GM12878 (cell line): ENCODE measurements around the gene DCAF15. TPM values are rescaled to one million over a fixed set of nuclear protein-coding genes. Genes with fewer than 3 reads are reported as not detected.

Experiments used
- ATAC-seq: fragments of 200-7000 bp; cut with Tn5 transposase; 3 replicates; pipeline ENCODE4 v1.9.1; 2020; ENCODE audit warnings: mild to moderate bottlenecking, moderate library complexity
- BruUV-seq: library from RNA; stranded (reverse); fragments of 400-500 nt; replicated peaks from 2 replicates; lab custom pipeline; 2021; lab: Mats Ljungman, UMichigan
- CTCF ChIA-PET: fragments of 300-600 bp; sonication (Branson Sonifier 250); formaldehyde crosslinking; extraction: SDS; loops from one replicate; lab custom pipeline; 2021; ENCODE audit warnings: inconsistent platforms; lab: Yijun Ruan, JAX
- POLR2A ChIA-PET: fragments of 350-600 bp; formaldehyde crosslinking; extraction: SDS; loops from one replicate; lab custom pipeline; 2021; ENCODE audit warnings: inconsistent platforms; lab: Charles Lee
- RAD21 ChIA-PET: fragments of 300-600 bp; sonication (Branson Sonifier 250); formaldehyde crosslinking; loops from one replicate; lab custom pipeline; 2023; ENCODE audit warnings: antibody characterized with exemption; ENCODE audit not compliant: unreplicated experiment; lab: Charles Lee
- SMC1A ChIA-PET: fragments of 300-600 bp; sonication (Branson Sonifier 250); formaldehyde crosslinking; loops from one replicate; lab custom pipeline; 2023; ENCODE audit not compliant: unreplicated experiment, uncharacterized antibody; lab: Charles Lee
- DNase-seq: peaks from one replicate; pipeline ENCODE4 v3.0.0-alpha.2; 2011; ENCODE audit warnings: low read depth, low spot score
- FAIRE-seq: peaks from 3 replicates; lab custom pipeline; 2011; peaks lifted over from hg19 to GRCh38; lab: Jason Lieb, UNC
- H2AFZ ChIP-seq: 2 replicates; pipeline ENCODE4 v1.6.0; 2011; ENCODE audit warnings: low read depth, low read length, control low read depth; ENCODE audit not compliant: control insufficient read depth
- H3K27ac ChIP-seq: 2 replicates; pipeline ENCODE4 v1.5.1; 2011; ENCODE audit warnings: control low read depth; ENCODE audit not compliant: control insufficient read depth, insufficient read depth
- H3K27me3 ChIP-seq, 2 experiments: replicated peaks in 1 of 2; 2 replicates each; pipeline versions ENCODE4 v1.6.0 to v1.6.1; 2011; ENCODE audit warnings: low read length in 1 of 2; ENCODE audit not compliant: control insufficient read depth in 2 of 2, insufficient read depth in 2 of 2
- H3K36me3 ChIP-seq, 2 experiments: 2 replicates each; pipeline ENCODE4 v1.5.1; 2011; ENCODE audit warnings: low read length in 1 of 2; ENCODE audit not compliant: control insufficient read depth in 2 of 2, insufficient read depth in 2 of 2
- H3K4me1 ChIP-seq: 2 replicates; pipeline ENCODE4 v1.6.1; 2011; ENCODE audit warnings: mild to moderate bottlenecking, low read length, moderate library complexity, mixed read lengths; ENCODE audit not compliant: control insufficient read depth, insufficient read depth
- H3K4me2 ChIP-seq: 2 replicates; pipeline ENCODE4 v1.6.0; 2011; ENCODE audit warnings: control low read depth; ENCODE audit not compliant: control insufficient read depth, insufficient read depth
- H3K4me3 ChIP-seq: fragments of 200-600 bp; sonication (generic); 2 replicates; pipeline ENCODE4 v1.5.1; 2016
- H3K79me2 ChIP-seq: 2 replicates; pipeline ENCODE4 v1.6.0; 2011; ENCODE audit warnings: low read length; ENCODE audit not compliant: control insufficient read depth, insufficient read depth
- H3K9ac ChIP-seq: 2 replicates; pipeline ENCODE4 v1.8.0; 2011; ENCODE audit warnings: low read length, control low read depth, mixed read lengths; ENCODE audit not compliant: control insufficient read depth, insufficient read depth
- H3K9me3 ChIP-seq: replicated peaks from 3 replicates; pipeline ENCODE4 v1.5.1; 2011; ENCODE audit warnings: mild to moderate bottlenecking, low read length; ENCODE audit not compliant: control insufficient read depth, insufficient read depth
- H4K20me1 ChIP-seq: 2 replicates; pipeline ENCODE4 v1.6.0; 2011; ENCODE audit not compliant: control insufficient read depth, insufficient read depth
- BMI1 ChIP-seq: fragments of 450-650 bp; IDR thresholded peaks from 2 replicates; pipeline ENCODE4 v1.6.1; 2016; ENCODE audit warnings: mild to moderate bottlenecking, moderate library complexity, borderline replicate concordance
- EP300 ChIP-seq, 2 experiments: fragments of 150-350 bp in 1 of 2; IDR thresholded peaks; 2 replicates each; pipeline ENCODE4 v1.6.1; 2011 to 2012; ENCODE audit warnings: low read depth in 2 of 2, low read length in 2 of 2, borderline replicate concordance in 1 of 2, improper control_type of control experiment in 1 of 2, inconsistent platforms in 1 of 2; ENCODE audit not compliant: control insufficient read depth in 1 of 2
- GATAD2B ChIP-seq: fragments of 450-650 bp; conservative IDR thresholded peaks from 2 replicates; pipeline ENCODE4 v1.6.1; 2017; ENCODE audit warnings: low read depth, mild to moderate bottlenecking, moderate library complexity
- NRF1 ChIP-seq: conservative IDR thresholded peaks from 2 replicates; pipeline ENCODE4 v1.6.1; 2011; ENCODE audit warnings: mild to moderate bottlenecking, low read depth, low read length, improper control_type of control experiment
- RBBP5 ChIP-seq: fragments of 200-600 bp; sonication (generic); conservative IDR thresholded peaks from 2 replicates; pipeline ENCODE4 v1.6.1; 2016
- SIX5 ChIP-seq: IDR thresholded peaks from 2 replicates; pipeline ENCODE4 v1.6.1; 2011; ENCODE audit warnings: mild to moderate bottlenecking, low read depth, low read length, moderate library complexity; ENCODE audit not compliant: severe bottlenecking
- SRF ChIP-seq, 2 experiments: IDR thresholded peaks; 2 replicates each; pipeline ENCODE4 v1.6.1; 2011; ENCODE audit warnings: low read depth in 2 of 2, low read length in 2 of 2, mild to moderate bottlenecking in 1 of 2, moderate library complexity in 1 of 2
- WGBS: methylation state at CpG from one replicate; pipeline ENCODE4 v1.1.6; 2016; ENCODE audit warnings: low lambda C conversion rate; ENCODE audit not compliant: insufficient replicate concordance, insufficient coverage; ENCODE audit errors: missing lambda C conversion rate; 5-methylcytosine and 5-hydroxymethylcytosine counted together
- in situ Hi-C: fragments of 300-500 bp; cut with MboI; formaldehyde crosslinking; loops from 9 replicates; pipeline ENCODE4 v1.14.3; 2018; ENCODE audit warnings: mixed read lengths
- intact Hi-C: fragments of 100-400 bp; cut with micrococcal nuclease; formaldehyde crosslinking; loops from one replicate; pipeline ENCODE4 v1.14.2; 2022; ENCODE audit not compliant: unreplicated experiment
- polyA plus RNA-seq, 11 experiments: library from polyadenylated mRNA; depleted of rRNA in 4 of 11; unstranded in 6 of 11; stranded (reverse) in 5 of 11; fragments of >200 nt; fragmentation: Nextera tagmentation in 4 of 11; fragmentation: Illumina TruSeq in 1 of 11; extraction: Ambion mirVana in 4 of 11; extraction: Trizol in 1 of 11; gene quantifications; 1 replicate in 1 of 11; 2 replicates in 10 of 11; pipeline versions ENCODE4 v1.2.1 to v1.2.3, GENCODE V29; 2011 to 2016; ENCODE audit warnings: inconsistent platforms in 2 of 11, missing spikeins in 2 of 11, low read depth in 1 of 11
- total RNA-seq, 4 experiments: library from RNA; depleted of rRNA in 3 of 4; stranded (reverse); fragments of >200 nt in 3 of 4; fragmentation: Illumina TruSeq in 1 of 4; extraction: Trizol in 1 of 4; gene quantifications; 2 replicates each; pipeline versions ENCODE4 v1.2.1 to v1.2.3, GENCODE V29; 2013 to 2021
- TF ChIP-seq, protein P1 (sequence below): IDR thresholded peaks from 2 replicates; pipeline ENCODE4 v1.6.1; 2012; ENCODE audit warnings: low read length, inconsistent platforms
- TF ChIP-seq, protein P2 (sequence below): fragments of 450-650 bp; IDR thresholded peaks from 2 replicates; pipeline ENCODE4 v1.6.1; 2017; ENCODE audit warnings: low read depth, mild to moderate bottlenecking, moderate library complexity
- TF ChIP-seq, protein P3 (sequence below): IDR thresholded peaks from 2 replicates; pipeline ENCODE4 v1.6.1; 2011; ENCODE audit warnings: borderline replicate concordance, low read depth, mild to moderate bottlenecking, moderate library complexity, mixed read lengths, low read length; ENCODE audit not compliant: insufficient read depth; ENCODE audit errors: extremely low read length

Gene DCAF15
- total and polyA plus RNA-seq, 10 of the 15 experiments (the other 5 are each of a cell fraction or from before 2014, with no cell fraction given) = 0.16 to 63.4 (median 26.6) TPM

DNA sequence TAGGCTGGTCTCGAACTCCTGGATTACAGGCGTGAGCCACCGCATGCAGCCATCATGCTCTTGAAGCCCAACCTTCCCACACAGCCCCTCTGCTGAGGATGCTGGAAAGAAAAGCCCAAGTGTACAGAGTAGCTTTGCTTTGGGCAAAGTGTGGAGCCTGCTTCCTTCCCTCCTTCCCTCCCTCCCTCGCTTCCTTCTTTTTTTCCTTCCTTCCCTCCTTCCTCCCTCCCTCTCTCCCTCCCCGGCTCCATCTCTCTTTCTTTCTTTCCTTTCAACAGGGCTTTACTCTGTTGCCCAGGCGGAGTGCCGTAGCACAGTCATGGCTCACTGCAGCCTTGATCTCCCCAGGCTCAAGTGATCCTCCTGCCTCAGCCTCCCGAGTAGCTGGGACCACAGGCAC, 43.6 kb upstream of the DCAF15 start (continued):
- TF ChIP-seq EP300 (IDR thresholded peaks at IDR 0.05; ENCODE audit: borderline replicate concordance in 1 of 2, control insufficient read depth in 1 of 2, low read depth in 2 of 2, low read length in 2 of 2) (no peak), SRF (IDR thresholded peaks at IDR 0.05; ENCODE audit: low read depth in 2 of 2, low read length in 2 of 2) (no peak)
- TF ChIP-seq, protein P1, sequence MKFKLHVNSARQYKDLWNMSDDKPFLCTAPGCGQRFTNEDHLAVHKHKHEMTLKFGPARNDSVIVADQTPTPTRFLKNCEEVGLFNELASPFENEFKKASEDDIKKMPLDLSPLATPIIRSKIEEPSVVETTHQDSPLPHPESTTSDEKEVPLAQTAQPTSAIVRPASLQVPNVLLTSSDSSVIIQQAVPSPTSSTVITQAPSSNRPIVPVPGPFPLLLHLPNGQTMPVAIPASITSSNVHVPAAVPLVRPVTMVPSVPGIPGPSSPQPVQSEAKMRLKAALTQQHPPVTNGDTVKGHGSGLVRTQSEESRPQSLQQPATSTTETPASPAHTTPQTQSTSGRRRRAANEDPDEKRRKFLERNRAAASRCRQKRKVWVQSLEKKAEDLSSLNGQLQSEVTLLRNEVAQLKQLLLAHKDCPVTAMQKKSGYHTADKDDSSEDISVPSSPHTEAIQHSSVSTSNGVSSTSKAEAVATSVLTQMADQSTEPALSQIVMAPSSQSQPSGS = no peak

DNA sequence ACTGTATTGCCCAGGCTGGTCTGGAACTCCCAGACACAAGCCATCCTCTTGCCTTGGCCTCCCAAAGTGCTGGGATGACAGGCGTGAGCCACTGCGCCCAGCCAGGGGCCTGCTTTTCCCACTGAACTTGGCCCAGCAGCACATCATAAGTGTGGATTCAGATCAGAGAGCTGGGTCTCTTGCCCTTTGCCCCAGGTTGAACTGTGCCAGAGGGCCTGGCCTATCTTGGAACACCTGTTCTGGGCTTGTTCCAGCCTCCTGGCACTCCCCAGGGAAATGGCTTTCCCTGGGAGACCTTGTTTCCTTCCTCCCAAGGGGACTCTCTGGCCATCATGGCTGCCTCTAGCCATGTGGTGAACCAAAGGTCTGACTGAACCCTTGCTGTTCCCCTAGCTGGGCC, 42.9 kb upstream of the DCAF15 start:
- in situ Hi-C loops = no loop called here
- Histone ChIP-seq H3K9me3 (no peaks in the 10 kb centered on the region), H3K79me2 (peaks cover 5% of the 10 kb centered on the region), H2AFZ (no peak overlapping the region), H3K4me2 (no peak overlapping the region), H3K9ac (no peak overlapping the region), H3K4me1 (no peaks in the 10 kb centered on the region; the same call in 1 of the 2 replicates), H3K27me3 (no peaks in the 10 kb centered on the region), H3K36me3 (peaks cover 0 to 7% of the 10 kb centered on the region in 2 experiments; a peak in 3 of 4 replicates), H3K4me3 (no peak overlapping the region), H4K20me1 (no peaks in the 10 kb centered on the region), H3K27ac (no peak overlapping the region)
- intact Hi-C loops = no loop called here
- TF ChIP-seq RBBP5 = no peak
- TF ChIP-seq, protein P2, sequence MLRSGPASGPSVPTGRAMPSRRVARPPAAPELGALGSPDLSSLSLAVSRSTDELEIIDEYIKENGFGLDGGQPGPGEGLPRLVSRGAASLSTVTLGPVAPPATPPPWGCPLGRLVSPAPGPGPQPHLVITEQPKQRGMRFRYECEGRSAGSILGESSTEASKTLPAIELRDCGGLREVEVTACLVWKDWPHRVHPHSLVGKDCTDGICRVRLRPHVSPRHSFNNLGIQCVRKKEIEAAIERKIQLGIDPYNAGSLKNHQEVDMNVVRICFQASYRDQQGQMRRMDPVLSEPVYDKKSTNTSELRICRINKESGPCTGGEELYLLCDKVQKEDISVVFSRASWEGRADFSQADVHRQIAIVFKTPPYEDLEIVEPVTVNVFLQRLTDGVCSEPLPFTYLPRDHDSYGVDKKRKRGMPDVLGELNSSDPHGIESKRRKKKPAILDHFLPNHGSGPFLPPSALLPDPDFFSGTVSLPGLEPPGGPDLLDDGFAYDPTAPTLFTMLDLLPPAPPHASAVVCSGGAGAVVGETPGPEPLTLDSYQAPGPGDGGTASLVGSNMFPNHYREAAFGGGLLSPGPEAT = no peak
- TF ChIP-seq BMI1 = no peak
- TF ChIP-seq GATAD2B = no peak
- TF ChIP-seq SIX5 = no peak
- TF ChIP-seq, protein P3, sequence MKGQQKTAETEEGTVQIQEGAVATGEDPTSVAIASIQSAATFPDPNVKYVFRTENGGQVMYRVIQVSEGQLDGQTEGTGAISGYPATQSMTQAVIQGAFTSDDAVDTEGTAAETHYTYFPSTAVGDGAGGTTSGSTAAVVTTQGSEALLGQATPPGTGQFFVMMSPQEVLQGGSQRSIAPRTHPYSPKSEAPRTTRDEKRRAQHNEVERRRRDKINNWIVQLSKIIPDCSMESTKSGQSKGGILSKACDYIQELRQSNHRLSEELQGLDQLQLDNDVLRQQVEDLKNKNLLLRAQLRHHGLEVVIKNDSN = no peak
- TF ChIP-seq NRF1 = no peak
- CTCF ChIA-PET = interaction anchor here (1.5 to 1.8 kb wide), 2 partner anchors 151 to 227 kb away, joined by 3 to 7 read pairs; partner anchors contain the start of gene ASF1B
- FAIRE-seq = no peak
- 97% methylated on average over 2 of the region's 2 CpGs for WGBS
- ATAC-seq = no peak
- DNase-seq = no peak
- SMC1A ChIA-PET = no interaction called here
- POLR2A ChIA-PET = interaction anchor here (0.8 kb wide), 1 partner anchor 20 kb away, joined by 3 read pairs; no protein-coding TSS in a partner anchor
- RAD21 ChIA-PET = no interaction called here
- BruUV-seq = no TSS peak
